Measurements from ENCODE around the gene TEX261.

DNA sequence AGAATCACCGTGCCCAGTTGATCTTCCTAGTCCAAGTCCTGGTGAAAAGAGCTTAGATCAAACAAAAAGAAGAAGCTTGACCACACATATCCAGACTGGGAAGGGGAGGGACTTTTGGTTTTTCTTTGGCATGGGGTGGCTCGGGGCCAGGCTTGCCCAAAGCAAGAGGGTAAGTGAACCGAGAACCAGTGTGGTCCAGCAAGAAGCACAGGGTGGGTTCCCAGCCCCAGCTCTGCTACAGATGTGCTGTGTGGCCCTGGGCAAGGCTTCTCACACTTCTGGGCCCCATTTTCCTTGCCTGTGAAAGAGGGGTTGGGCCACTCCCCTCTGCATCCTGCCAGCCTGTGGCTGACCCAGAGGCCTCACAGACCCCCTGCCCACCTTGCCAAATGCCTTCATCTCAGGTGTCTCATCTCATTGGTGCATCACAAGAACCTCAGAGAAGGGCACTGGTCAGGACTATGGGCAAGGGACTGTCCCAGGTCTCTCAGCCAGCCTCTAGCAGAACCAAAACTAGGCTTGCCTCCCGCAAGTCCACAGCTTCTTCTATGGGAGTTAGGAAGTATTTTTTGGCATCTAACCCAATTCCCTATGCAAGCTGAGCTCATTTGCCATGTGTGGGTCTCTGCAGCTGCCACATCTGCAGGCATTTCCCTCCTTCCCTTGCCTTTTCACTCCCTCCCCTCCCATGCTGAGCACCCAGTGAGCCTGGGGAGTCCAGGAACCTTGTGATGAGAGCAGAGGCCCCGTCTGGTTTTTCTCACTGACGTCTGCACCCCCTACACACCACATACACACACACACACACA, 52.1 kb downstream of the TEX261 start:
- TF ChIP-seq, protein P1, sequence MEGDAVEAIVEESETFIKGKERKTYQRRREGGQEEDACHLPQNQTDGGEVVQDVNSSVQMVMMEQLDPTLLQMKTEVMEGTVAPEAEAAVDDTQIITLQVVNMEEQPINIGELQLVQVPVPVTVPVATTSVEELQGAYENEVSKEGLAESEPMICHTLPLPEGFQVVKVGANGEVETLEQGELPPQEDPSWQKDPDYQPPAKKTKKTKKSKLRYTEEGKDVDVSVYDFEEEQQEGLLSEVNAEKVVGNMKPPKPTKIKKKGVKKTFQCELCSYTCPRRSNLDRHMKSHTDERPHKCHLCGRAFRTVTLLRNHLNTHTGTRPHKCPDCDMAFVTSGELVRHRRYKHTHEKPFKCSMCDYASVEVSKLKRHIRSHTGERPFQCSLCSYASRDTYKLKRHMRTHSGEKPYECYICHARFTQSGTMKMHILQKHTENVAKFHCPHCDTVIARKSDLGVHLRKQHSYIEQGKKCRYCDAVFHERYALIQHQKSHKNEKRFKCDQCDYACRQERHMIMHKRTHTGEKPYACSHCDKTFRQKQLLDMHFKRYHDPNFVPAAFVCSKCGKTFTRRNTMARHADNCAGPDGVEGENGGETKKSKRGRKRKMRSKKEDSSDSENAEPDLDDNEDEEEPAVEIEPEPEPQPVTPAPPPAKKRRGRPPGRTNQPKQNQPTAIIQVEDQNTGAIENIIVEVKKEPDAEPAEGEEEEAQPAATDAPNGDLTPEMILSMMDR (IDR thresholded peaks at IDR 0.05): no peak
- TF ChIP-seq POLR2A (IDR thresholded peaks at IDR 0.05): no peak

Measured in body of pancreas (tissue), 4 donors.